Body of pancreas (tissue), 4 donors: ENCODE data around the gene TENM3.

ENCODE experiments used
- CTCF ChIP-seq, 7 experiments: fragments of 450-650 bp in 4 of 7; fragments of 200-600 bp in 3 of 7; sonication (generic) in 3 of 7; IDR thresholded peaks; one replicate each; pipeline ENCODE4 v1.5.1; 2016 to 2019; ENCODE audit warnings: antibody characterized with exemption in 7 of 7
- POLR2A ChIP-seq, 3 donors: fragments of 450-650 bp; IDR thresholded peaks; one replicate each; pipeline ENCODE4 v1.6.1; 2016; ENCODE audit warnings: antibody characterized with exemption in 3 of 3, mild to moderate bottlenecking in 2 of 3

GRCh38 chr4:182752158-182752910 lies 509.1 kb downstream of the TENM3 start:
- no peak for TF ChIP-seq CTCF (IDR thresholded peaks at IDR 0.05)
- TF ChIP-seq POLR2A (IDR thresholded peaks at IDR 0.05): no peak
